ENCODE data around the gene PRRC2A.

PRRC2A gene

DNA sequence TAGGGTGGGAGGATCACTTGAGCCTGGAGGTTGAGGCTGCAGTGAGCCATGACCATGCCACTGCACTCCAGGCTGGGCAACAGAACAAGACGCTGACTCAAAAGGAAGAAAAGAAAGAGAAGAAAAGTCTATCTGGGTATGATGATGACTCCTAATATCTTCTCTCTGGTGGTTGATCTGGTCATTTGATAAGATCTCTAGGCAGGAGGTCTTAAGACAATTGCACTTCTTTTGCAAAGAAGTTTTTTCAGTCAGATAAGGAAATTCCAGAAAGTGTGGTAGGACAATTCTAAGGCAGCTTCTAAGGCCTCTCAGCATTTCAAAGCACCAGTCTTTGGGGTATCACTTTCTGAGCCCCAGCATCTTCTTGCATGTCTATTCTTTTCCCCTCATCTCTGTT lies 13.2 kb upstream of the PRRC2A start:
- no peak overlapping the region for H3K4me3 ChIP-seq (ENCODE audit: control insufficient read depth, low read depth, low read length)
- no peak for DNase-seq (ENCODE audit: low read depth)
- no peak for TF ChIP-seq CTCF (conservative IDR thresholded peaks at IDR 0.05; ENCODE audit: control insufficient read depth, insufficient read depth, low read depth, low read length)

- no peak overlapping the region for H3K4me3 ChIP-seq (ENCODE audit: control insufficient read depth, low read depth, low read length)
- no peak for DNase-seq (ENCODE audit: low read depth)
- TF ChIP-seq CTCF (conservative IDR thresholded peaks at IDR 0.05; ENCODE audit: control insufficient read depth, insufficient read depth, low read depth, low read length), result no peak
These were observed 10.8 kb upstream of the PRRC2A start for GRCh38 chr6:31609519-31610406.

GRCh38 chr6:31610968-31611367 lies 9.5 kb upstream of the PRRC2A start:
- peak; percentile 38 for DNase-seq (ENCODE audit: low read depth)
- TF ChIP-seq CTCF (conservative IDR thresholded peaks at IDR 0.05; ENCODE audit: control insufficient read depth, insufficient read depth, low read depth, low read length), result no peak

GRCh38 chr6:31614075-31614619 lies 6.4 kb upstream of the PRRC2A start:
- no peak overlapping the region for H3K4me3 ChIP-seq (ENCODE audit: control insufficient read depth, low read depth, low read length)
- TF ChIP-seq CTCF (conservative IDR thresholded peaks at IDR 0.05; ENCODE audit: control insufficient read depth, insufficient read depth, low read depth, low read length), result no peak
- no peak for DNase-seq (ENCODE audit: low read depth)

More at GRCh38 chr6:31610968-31611367, 9.5 kb upstream of the PRRC2A start:
- H3K4me3 ChIP-seq (ENCODE audit: control insufficient read depth, low read depth, low read length), result no peak overlapping the region

- TF ChIP-seq CTCF (conservative IDR thresholded peaks at IDR 0.05; ENCODE audit: control insufficient read depth, insufficient read depth, low read depth, low read length), result no peak
- no peak for DNase-seq (ENCODE audit: low read depth)
- no peak within 1 kb of the TSS for H3K4me3 ChIP-seq (ENCODE audit: control insufficient read depth, low read depth, low read length)
These were observed 5.6 kb upstream of the PRRC2A start, which contains the start of gene AIF1 for GRCh38 chr6:31614684-31615578. AIF1 (plus strand) TSS chr6:31615234; CDS start chr6:31615330, 96 bp downstream.

DNA sequence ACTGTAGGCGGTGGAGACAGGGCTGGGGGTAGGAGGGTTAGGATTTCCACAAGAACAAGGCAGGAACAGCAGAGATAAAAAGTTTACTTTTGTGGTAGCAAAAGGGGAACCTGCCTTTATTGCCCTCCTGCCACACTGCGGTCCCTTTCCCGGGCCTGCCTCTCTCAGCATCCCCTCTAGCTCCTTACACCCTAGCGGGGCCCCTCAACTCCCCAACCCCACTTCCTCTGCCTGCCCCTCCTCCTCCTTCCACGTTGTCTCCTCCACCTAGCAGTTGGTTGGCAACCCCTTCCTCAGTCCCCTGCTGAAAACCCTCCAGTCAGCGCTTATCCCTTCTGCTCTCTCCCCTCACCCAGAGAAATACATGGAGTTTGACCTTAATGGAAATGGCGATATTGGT lies 4.8 kb upstream of the PRRC2A start:
- TF ChIP-seq CTCF (conservative IDR thresholded peaks at IDR 0.05; ENCODE audit: control insufficient read depth, insufficient read depth, low read depth, low read length), result no peak
- no peak for DNase-seq (ENCODE audit: low read depth)
- no peak overlapping the region for H3K4me3 ChIP-seq (ENCODE audit: control insufficient read depth, low read depth, low read length)

Data from fibroblast of mammary gland (primary cell).